Esophagus muscularis mucosa (tissue), 3 donors: Measurements from ENCODE around the gene TGFBR1.

Experiments used
- POLR2A ChIP-seq: fragments of 450-650 bp; IDR thresholded peaks from one replicate; pipeline ENCODE4 v1.6.1; 2017; ENCODE audit warnings: antibody characterized with exemption, moderate library complexity, mild to moderate bottlenecking, low read depth
- POLR2AphosphoS5 ChIP-seq, 2 donors: sonication (generic); formaldehyde crosslinking; IDR thresholded peaks; one replicate each; pipeline ENCODE4 v1.6.1; 2017; ENCODE audit warnings: antibody characterized with exemption in 2 of 2
- TF ChIP-seq, protein P1 (sequence below), 3 experiments: fragments of 200-600 bp in 2 of 3; fragments of 450-650 bp in 1 of 3; sonication (generic) in 2 of 3; IDR thresholded peaks; one replicate each; pipeline ENCODE4 v1.5.1; 2017 to 2019; ENCODE audit warnings: antibody characterized with exemption in 3 of 3, mild to moderate bottlenecking in 2 of 3, moderate library complexity in 1 of 3

DNA sequence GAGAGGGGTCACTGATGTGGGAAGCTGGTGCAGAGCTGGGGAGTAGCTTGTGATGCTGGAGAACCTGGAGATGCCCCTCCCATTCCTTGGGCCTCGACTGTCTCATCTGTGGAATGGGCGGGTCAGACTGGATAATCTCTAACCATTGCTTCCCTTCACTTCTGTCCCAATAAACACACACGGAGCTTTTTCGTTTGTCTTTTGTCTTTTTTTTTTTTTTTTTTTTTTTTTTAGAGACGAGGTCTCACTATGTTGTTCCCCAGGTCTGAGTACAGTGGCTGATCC lies 80.4 kb downstream of the TGFBR1 start:
- TF ChIP-seq, protein P1, sequence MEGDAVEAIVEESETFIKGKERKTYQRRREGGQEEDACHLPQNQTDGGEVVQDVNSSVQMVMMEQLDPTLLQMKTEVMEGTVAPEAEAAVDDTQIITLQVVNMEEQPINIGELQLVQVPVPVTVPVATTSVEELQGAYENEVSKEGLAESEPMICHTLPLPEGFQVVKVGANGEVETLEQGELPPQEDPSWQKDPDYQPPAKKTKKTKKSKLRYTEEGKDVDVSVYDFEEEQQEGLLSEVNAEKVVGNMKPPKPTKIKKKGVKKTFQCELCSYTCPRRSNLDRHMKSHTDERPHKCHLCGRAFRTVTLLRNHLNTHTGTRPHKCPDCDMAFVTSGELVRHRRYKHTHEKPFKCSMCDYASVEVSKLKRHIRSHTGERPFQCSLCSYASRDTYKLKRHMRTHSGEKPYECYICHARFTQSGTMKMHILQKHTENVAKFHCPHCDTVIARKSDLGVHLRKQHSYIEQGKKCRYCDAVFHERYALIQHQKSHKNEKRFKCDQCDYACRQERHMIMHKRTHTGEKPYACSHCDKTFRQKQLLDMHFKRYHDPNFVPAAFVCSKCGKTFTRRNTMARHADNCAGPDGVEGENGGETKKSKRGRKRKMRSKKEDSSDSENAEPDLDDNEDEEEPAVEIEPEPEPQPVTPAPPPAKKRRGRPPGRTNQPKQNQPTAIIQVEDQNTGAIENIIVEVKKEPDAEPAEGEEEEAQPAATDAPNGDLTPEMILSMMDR (IDR thresholded peaks at IDR 0.05) = no peak
- TF ChIP-seq POLR2AphosphoS5 (IDR thresholded peaks at IDR 0.05) (no peak), POLR2A (no peak)
